ENCODE measurements around the gene ZBTB16. TPM values are rescaled to one million over a fixed set of nuclear protein-coding genes. Genes with fewer than 3 reads are reported as not detected.
A peak's percentile ranks its signal among the peaks of the same experiment; 100 is the strongest.

ZBTB16 gene
- total and polyA plus RNA-seq, 8 donors, result 3.4 to 55.6 (median 9.5) TPM

GRCh38 chr11:114061681-114062049 lies 2.2 kb downstream of the ZBTB16 start:
- intact Hi-C loops (cut with DNase I), result loop anchor here in 1 of 2 donors (10.0 kb wide), 1 partner anchor 103 kb away; no protein-coding TSS in a partner anchor
- TF ChIP-seq CTCF (IDR thresholded peaks at IDR 0.05), result no peak
- Histone ChIP-seq H3K4me3 (peak overlapping the region; percentile 94 to 95), H3K27me3 (peaks cover 0 to 31% of the 10 kb centered on the region in 2 donors), H3K36me3 (peaks cover 0 to 36% of the 10 kb centered on the region in 2 donors), H3K9me3 (no peaks in the 10 kb centered on the region), H3K4me1 (peaks cover 17 to 79% of the 10 kb centered on the region in 2 donors), H3K27ac (peak overlapping the region; percentile 83 to 86)
- ATAC-seq (peak; percentile 1), DNase-seq (peak in 1 of 4 donors; percentile 42)

GRCh38 chr11:114062272-114062671 lies 2.8 kb downstream of the ZBTB16 start:
- DNase-seq, result no peak
- peaks cover 0 to 28% of the 10 kb centered on the region in 2 donors for H3K27me3 ChIP-seq
- TF ChIP-seq CTCF (IDR thresholded peaks at IDR 0.05), result no peak
- H3K27ac ChIP-seq, result no peak overlapping the region
- peak overlapping the region in 1 of 2 donors; percentile 95 for H3K4me3 ChIP-seq
- no peaks in the 10 kb centered on the region for H3K9me3 ChIP-seq
- intact Hi-C loops (cut with DNase I), result loop anchor here in 1 of 2 donors (10.0 kb wide), 1 partner anchor 103 kb away; no protein-coding TSS in a partner anchor
- H3K36me3 ChIP-seq, result peaks cover 0 to 42% of the 10 kb centered on the region in 2 donors
- ATAC-seq, result no peak
- H3K4me1 ChIP-seq, result peaks cover 19 to 82% of the 10 kb centered on the region in 2 donors

GRCh38 chr11:114063149-114063828 lies 3.8 kb downstream of the ZBTB16 start:
- H3K27ac ChIP-seq, result no peak overlapping the region
- peak overlapping the region in 1 of 2 donors; percentile 13 for H3K4me3 ChIP-seq
- intact Hi-C loops (cut with DNase I), result loop anchor here in 1 of 2 donors (10.0 kb wide), 1 partner anchor 102 kb away; no protein-coding TSS in a partner anchor
- DNase-seq (no peak), ATAC-seq (no peak)
- peaks cover 0 to 47% of the 10 kb centered on the region in 2 donors for H3K36me3 ChIP-seq
- TF ChIP-seq CTCF (IDR thresholded peaks at IDR 0.05), result no peak
- peaks cover 22 to 80% of the 10 kb centered on the region in 2 donors for H3K4me1 ChIP-seq
- peaks cover 0 to 18% of the 10 kb centered on the region in 2 donors for H3K27me3 ChIP-seq
- no peaks in the 10 kb centered on the region for H3K9me3 ChIP-seq

GRCh38 chr11:114063829-114064201 lies 4.3 kb downstream of the ZBTB16 start:
- Histone ChIP-seq H3K27ac (no peak overlapping the region), H3K9me3 (no peaks in the 10 kb centered on the region), H3K27me3 (peaks cover 0 to 13% of the 10 kb centered on the region in 2 donors), H3K4me1 (peaks cover 19 to 80% of the 10 kb centered on the region in 2 donors), H3K36me3 (peaks cover 0 to 53% of the 10 kb centered on the region in 2 donors), H3K4me3 (peak overlapping the region in 1 of 2 donors; percentile 13)
- intact Hi-C loops (cut with DNase I), result loop anchor here in 1 of 2 donors (10.0 kb wide), 1 partner anchor 101 kb away; no protein-coding TSS in a partner anchor
- DNase-seq (no peak), ATAC-seq (no peak)
- no peak for TF ChIP-seq CTCF (IDR thresholded peaks at IDR 0.05)

- no peaks in the 10 kb centered on the region for H3K9me3 ChIP-seq
- peak overlapping the region in 1 of 2 donors; percentile 13 for H3K4me3 ChIP-seq
- no peak for DNase-seq
- no peak for TF ChIP-seq CTCF (IDR thresholded peaks at IDR 0.05)
- ATAC-seq, result no peak
- peaks cover 19 to 80% of the 10 kb centered on the region in 2 donors for H3K4me1 ChIP-seq
- H3K27me3 ChIP-seq, result peaks cover 0 to 9% of the 10 kb centered on the region in 2 donors
- intact Hi-C loops (cut with DNase I), result loop anchor here in 1 of 2 donors (10.0 kb wide), 1 partner anchor 101 kb away; no protein-coding TSS in a partner anchor
- H3K36me3 ChIP-seq, result peaks cover 0 to 57% of the 10 kb centered on the region in 2 donors
- H3K27ac ChIP-seq, result no peak overlapping the region
Observed at GRCh38 chr11:114064216-114064615, 4.7 kb downstream of the ZBTB16 start.

All from left lung (tissue), 10 donors.